Measurements from ENCODE around the gene TRHDE. TPM values are rescaled to one million over a fixed set of nuclear protein-coding genes. Genes with fewer than 3 reads are reported as not detected.
"Not testable (repeated sequence)": the region's sequence is repeated elsewhere in the genome, so short reads cannot be mapped to it uniquely, and the experiment has no call there.

Gene TRHDE
- total RNA-seq, 1 experiment from 2014 or later: 3.5 TPM

GRCh38 chr12:72510772-72511171, 238.6 kb downstream of the TRHDE start:
- no peaks in the 10 kb centered on the region for H3K36me3 ChIP-seq (replicated peaks; ENCODE audit: control insufficient read depth, insufficient read depth, low read length)
- DNase-seq: no peak
- H3K27me3 ChIP-seq (ENCODE audit: control insufficient read depth, insufficient read depth, low read length): no peaks in the 10 kb centered on the region
- H3K4me3 ChIP-seq (ENCODE audit: insufficient read depth, low read depth, low read length): no peak overlapping the region

- no peak for DNase-seq
These were observed 239.3 kb downstream of the TRHDE start for GRCh38 chr12:72511498-72511897.

GRCh38 chr12:72511906-72512305, 239.7 kb downstream of the TRHDE start:
- no peaks in the 10 kb centered on the region for H3K36me3 ChIP-seq (replicated peaks; ENCODE audit: control insufficient read depth, insufficient read depth, low read length)
- H3K4me3 ChIP-seq (ENCODE audit: insufficient read depth, low read depth, low read length): no peak overlapping the region
- H3K27me3 ChIP-seq (ENCODE audit: control insufficient read depth, insufficient read depth, low read length): no peaks in the 10 kb centered on the region
- DNase-seq: no peak

More at GRCh38 chr12:72511498-72511897, 239.3 kb downstream of the TRHDE start:
- no peak overlapping the region for H3K4me3 ChIP-seq (ENCODE audit: insufficient read depth, low read depth, low read length)
- H3K36me3 ChIP-seq (replicated peaks; ENCODE audit: control insufficient read depth, insufficient read depth, low read length): no peaks in the 10 kb centered on the region
- H3K27me3 ChIP-seq (ENCODE audit: control insufficient read depth, insufficient read depth, low read length): no peaks in the 10 kb centered on the region

GRCh38 chr12:72520044-72520678, 248.0 kb downstream of the TRHDE start:
- peak overlapping the region; percentile 2; the same call in 1 of the 2 replicates for H3K4me3 ChIP-seq (ENCODE audit: insufficient read depth, low read depth, low read length)
- not testable (repeated sequence) for H3K27me3 ChIP-seq (ENCODE audit: control insufficient read depth, insufficient read depth, low read length); DNase-seq; H3K36me3 ChIP-seq (replicated peaks; ENCODE audit: control insufficient read depth, insufficient read depth, low read length)

- H3K27me3 ChIP-seq (ENCODE audit: control insufficient read depth, insufficient read depth, low read length): no peaks in the 10 kb centered on the region
- no peak overlapping the region for H3K4me3 ChIP-seq (ENCODE audit: insufficient read depth, low read depth, low read length)
- no peak for DNase-seq
- H3K36me3 ChIP-seq (replicated peaks; ENCODE audit: control insufficient read depth, insufficient read depth, low read length): no peaks in the 10 kb centered on the region
These were observed 249.2 kb downstream of the TRHDE start for GRCh38 chr12:72521326-72521725.

- DNase-seq: no peak
- H3K4me3 ChIP-seq (ENCODE audit: insufficient read depth, low read depth, low read length): no peak overlapping the region
- H3K36me3 ChIP-seq (replicated peaks; ENCODE audit: control insufficient read depth, insufficient read depth, low read length): no peaks in the 10 kb centered on the region
- H3K27me3 ChIP-seq (ENCODE audit: control insufficient read depth, insufficient read depth, low read length): no peaks in the 10 kb centered on the region
These were observed 250.2 kb downstream of the TRHDE start for GRCh38 chr12:72522411-72522810.

GRCh38 chr12:72523754-72524153, 251.6 kb downstream of the TRHDE start:
- Histone ChIP-seq H3K27me3 (ENCODE audit: control insufficient read depth, insufficient read depth, low read length) (no peaks in the 10 kb centered on the region), H3K36me3 (replicated peaks; ENCODE audit: control insufficient read depth, insufficient read depth, low read length) (no peaks in the 10 kb centered on the region), H3K4me3 (ENCODE audit: insufficient read depth, low read depth, low read length) (no peak overlapping the region)
- no peak for DNase-seq

- Histone ChIP-seq H3K4me3 (ENCODE audit: insufficient read depth, low read depth, low read length) (no peak overlapping the region), H3K36me3 (replicated peaks; ENCODE audit: control insufficient read depth, insufficient read depth, low read length) (no peaks in the 10 kb centered on the region), H3K27me3 (ENCODE audit: control insufficient read depth, insufficient read depth, low read length) (no peaks in the 10 kb centered on the region; the same call in 1 of the 2 replicates)
- no peak for DNase-seq
These were observed 263.2 kb downstream of the TRHDE start for GRCh38 chr12:72535212-72535990.

GRCh38 chr12:72540811-72541210, 268.6 kb downstream of the TRHDE start:
- Histone ChIP-seq H3K36me3 (replicated peaks; ENCODE audit: control insufficient read depth, insufficient read depth, low read length) (no peaks in the 10 kb centered on the region), H3K4me3 (ENCODE audit: insufficient read depth, low read depth, low read length) (no peak overlapping the region), H3K27me3 (ENCODE audit: control insufficient read depth, insufficient read depth, low read length) (no peaks in the 10 kb centered on the region)
- DNase-seq: no peak

GRCh38 chr12:72543777-72544467, 271.8 kb downstream of the TRHDE start:
- no peak for DNase-seq
- H3K36me3 ChIP-seq (replicated peaks; ENCODE audit: control insufficient read depth, insufficient read depth, low read length): no peaks in the 10 kb centered on the region
- no peak overlapping the region for H3K4me3 ChIP-seq (ENCODE audit: insufficient read depth, low read depth, low read length)
- no peaks in the 10 kb centered on the region for H3K27me3 ChIP-seq (ENCODE audit: control insufficient read depth, insufficient read depth, low read length)

GRCh38 chr12:72546106-72546505, 273.9 kb downstream of the TRHDE start:
- no peaks in the 10 kb centered on the region for H3K36me3 ChIP-seq (replicated peaks; ENCODE audit: control insufficient read depth, insufficient read depth, low read length)
- H3K4me3 ChIP-seq (ENCODE audit: insufficient read depth, low read depth, low read length): no peak overlapping the region
- H3K27me3 ChIP-seq (ENCODE audit: control insufficient read depth, insufficient read depth, low read length): no peaks in the 10 kb centered on the region
- no peak for DNase-seq

- Histone ChIP-seq H3K27me3 (ENCODE audit: control insufficient read depth, insufficient read depth, low read length) (no peaks in the 10 kb centered on the region), H3K4me3 (ENCODE audit: insufficient read depth, low read depth, low read length) (no peak overlapping the region), H3K36me3 (replicated peaks; ENCODE audit: control insufficient read depth, insufficient read depth, low read length) (no peaks in the 10 kb centered on the region)
- no peak for DNase-seq
These were observed 275.4 kb downstream of the TRHDE start for GRCh38 chr12:72547573-72547972.

GRCh38 chr12:72549184-72549583, 277.0 kb downstream of the TRHDE start:
- DNase-seq: no peak
- Histone ChIP-seq H3K27me3 (ENCODE audit: control insufficient read depth, insufficient read depth, low read length) (no peaks in the 10 kb centered on the region), H3K36me3 (replicated peaks; ENCODE audit: control insufficient read depth, insufficient read depth, low read length) (no peaks in the 10 kb centered on the region), H3K4me3 (ENCODE audit: insufficient read depth, low read depth, low read length) (no peak overlapping the region)

GRCh38 chr12:72560003-72560769, 288.0 kb downstream of the TRHDE start:
- Histone ChIP-seq H3K4me3 (ENCODE audit: insufficient read depth, low read depth, low read length) (no peak overlapping the region), H3K27me3 (ENCODE audit: control insufficient read depth, insufficient read depth, low read length) (no peaks in the 10 kb centered on the region), H3K36me3 (replicated peaks; ENCODE audit: control insufficient read depth, insufficient read depth, low read length) (no peaks in the 10 kb centered on the region)
- DNase-seq: peak; percentile 1

Measured in H7 (cell line).